HepG2 (cell line): ENCODE results near the gene FLOT2. TPM values are rescaled to one million over a fixed set of nuclear protein-coding genes. Genes with fewer than 3 reads are reported as not detected.
A peak's percentile ranks its signal among the peaks of the same experiment; 100 is the strongest.

ENCODE experiments used
- CEBPB ChIP-seq: IDR thresholded peaks from 2 replicates; pipeline ENCODE4 v1.6.1; 2011; ENCODE audit warnings: low read depth, low read length, improper control_type of control experiment, borderline replicate concordance
- FOSL1 ChIP-seq: sonication (generic); formaldehyde crosslinking; IDR thresholded peaks from 2 replicates; pipeline ENCODE4 v1.9.0; 2021; ENCODE audit warnings: missing genetic modification reagents, borderline replicate concordance
- FOXC1 ChIP-seq: sonication (generic); formaldehyde crosslinking; IDR thresholded peaks from 2 replicates; pipeline ENCODE4 v1.8.0; 2022; ENCODE audit warnings: mild to moderate bottlenecking, missing genetic modification reagents, borderline replicate concordance
- HNF1B ChIP-seq: sonication (generic); formaldehyde crosslinking; IDR thresholded peaks from 2 replicates; pipeline ENCODE4 v1.5.1; 2020; ENCODE audit warnings: mild to moderate bottlenecking, moderate library complexity, missing genetic modification reagents
- MIER3 ChIP-seq: IDR thresholded peaks from 2 replicates; pipeline ENCODE4 v1.6.1; 2016; ENCODE audit warnings: missing compliant biosample characterization, borderline replicate concordance
- NR2F2 ChIP-seq: IDR thresholded peaks from 2 replicates; pipeline ENCODE4 v1.6.1; 2012; ENCODE audit warnings: low read depth, inconsistent platforms, borderline replicate concordance
- POLR2A ChIP-seq, 2 experiments: IDR thresholded peaks; 2 replicates each; pipeline ENCODE4 v1.6.1; 2011; ENCODE audit warnings: low read depth in 2 of 2, low read length in 2 of 2, mild to moderate bottlenecking in 1 of 2, moderate library complexity in 1 of 2; ENCODE audit not compliant: insufficient read depth in 1 of 2
- SMYD3 ChIP-seq: sonication (generic); formaldehyde crosslinking; IDR thresholded peaks from 2 replicates; pipeline ENCODE4 v1.8.1; 2023; ENCODE audit warnings: mild to moderate bottlenecking, missing genetic modification reagents
- TGIF2 ChIP-seq: IDR thresholded peaks from 2 replicates; pipeline ENCODE4 v1.6.1; 2016; ENCODE audit warnings: control low read depth, missing compliant biosample characterization
- WIZ ChIP-seq: sonication (generic); formaldehyde crosslinking; IDR thresholded peaks from 2 replicates; pipeline ENCODE4 v1.5.1; 2020; ENCODE audit warnings: mild to moderate bottlenecking, missing genetic modification reagents
- ZFX ChIP-seq: sonication (generic); formaldehyde crosslinking; IDR thresholded peaks from 2 replicates; pipeline ENCODE4 v1.4.0; 2020; ENCODE audit warnings: mild to moderate bottlenecking, low read depth, missing genetic modification reagents, moderate library complexity
- ZNF142 ChIP-seq: sonication (generic); formaldehyde crosslinking; IDR thresholded peaks from 2 replicates; pipeline ENCODE4 v1.4.0; 2020; ENCODE audit warnings: missing genetic modification reagents
- ZNF230 ChIP-seq: sonication (generic); formaldehyde crosslinking; IDR thresholded peaks from 2 replicates; pipeline ENCODE4 v1.4.0; 2020; ENCODE audit warnings: mild to moderate bottlenecking, missing genetic modification reagents
- ZNF329 ChIP-seq: sonication (generic); formaldehyde crosslinking; IDR thresholded peaks from 2 replicates; pipeline ENCODE4 v1.9.0; 2021; ENCODE audit warnings: low read depth, mild to moderate bottlenecking, missing genetic modification reagents
- ZNF337 ChIP-seq: sonication (generic); formaldehyde crosslinking; IDR thresholded peaks from 2 replicates; pipeline ENCODE4 v1.5.1; 2020; ENCODE audit warnings: missing genetic modification reagents, low read depth, mild to moderate bottlenecking, borderline replicate concordance
- polyA plus RNA-seq, 8 experiments: library from polyadenylated mRNA; depleted of rRNA in 3 of 8; stranded (reverse) in 7 of 8; unstranded in 1 of 8; fragments of >200 nt; fragmentation: Illumina TruSeq in 4 of 8; extraction: Trizol in 4 of 8; gene quantifications; 2 replicates each; pipeline versions ENCODE4 v1.2.1 to v1.2.3, GENCODE V29; 2011 to 2016; ENCODE audit warnings: low read depth in 4 of 8, missing spikeins in 1 of 8, mixed read lengths in 1 of 8; ENCODE audit not compliant: insufficient read depth in 1 of 8
- total RNA-seq, 5 experiments: library from RNA; depleted of rRNA; stranded (reverse); fragments of >200 nt; fragmentation: Illumina TruSeq; extraction: Trizol; gene quantifications; 2 replicates each; pipeline ENCODE4 v1.2.3, GENCODE V29; 2016; ENCODE audit warnings: low read depth in 1 of 5
- TF ChIP-seq, protein P1 (sequence below): sonication (generic); formaldehyde crosslinking; IDR thresholded peaks from 2 replicates; pipeline ENCODE4 v1.4.0; 2020; ENCODE audit warnings: missing genetic modification reagents, mild to moderate bottlenecking, borderline replicate concordance

The FLOT2 gene
- total and polyA plus RNA-seq, 2 of the 13 experiments (the other 11 are each of a cell fraction or from before 2014, with no cell fraction given) = 54.3 to 54.5 TPM

GRCh38 chr17:28896884-28897768 lies at the start of gene FLOT2 (continued):
- 0 out of 2 replicates have a peak, but pooled peaks have one; percentile 40 for TF ChIP-seq HNF1B (CRISPR knock-in tag)
- TF ChIP-seq CEBPB = peak; percentile 35; the same call in 1 of the 2 replicates
- TF ChIP-seq ZNF329 (CRISPR knock-in tag) = 0 out of 2 replicates have a peak, but pooled peaks have one; percentile 4
- 0 out of 2 replicates have a peak, but pooled peaks have one; percentile 67 for TF ChIP-seq ZNF337
- TF ChIP-seq ZFX (CRISPR knock-in tag) = peak; percentile 96
- TF ChIP-seq WIZ (CRISPR knock-in tag) = peak; percentile 78; the same call in 1 of the 2 replicates
- TF ChIP-seq MIER3 = no peak; the same call in 1 of the 2 replicates
- 0 out of 2 replicates have a peak, but pooled peaks have one; percentile 61 for TF ChIP-seq ZNF230 (CRISPR knock-in tag)
- peak; percentile 73; the same call in 1 of the 2 replicates for TF ChIP-seq FOXC1
- TF ChIP-seq NR2F2 = peak; percentile 42; the same call in 1 of the 2 replicates
- TF ChIP-seq, protein P1, sequence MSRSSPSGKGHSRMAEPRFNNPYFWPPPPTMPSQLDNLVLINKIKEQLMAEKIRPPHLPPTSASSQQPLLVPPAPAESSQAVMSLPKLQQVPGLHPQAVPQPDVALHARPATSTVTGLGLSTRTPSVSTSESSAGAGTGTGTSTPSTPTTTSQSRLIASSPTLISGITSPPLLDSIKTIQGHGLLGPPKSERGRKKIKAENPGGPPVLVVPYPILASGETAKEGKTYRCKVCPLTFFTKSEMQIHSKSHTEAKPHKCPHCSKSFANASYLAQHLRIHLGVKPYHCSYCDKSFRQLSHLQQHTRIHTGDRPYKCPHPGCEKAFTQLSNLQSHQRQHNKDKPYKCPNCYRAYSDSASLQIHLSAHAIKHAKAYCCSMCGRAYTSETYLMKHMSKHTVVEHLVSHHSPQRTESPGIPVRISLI (CRISPR knock-in tag) = no peak
- peak; percentile 71; the same call in 1 of the 2 replicates for TF ChIP-seq TGIF2 (CRISPR knock-in tag)
- peak; percentile 40 to 83 for TF ChIP-seq POLR2A (IDR thresholded peaks at IDR 0.05; ENCODE audit: insufficient read depth in 1 of 2, low read depth in 2 of 2, low read length in 2 of 2)
- no peak for TF ChIP-seq FOSL1
- TF ChIP-seq SMYD3 (CRISPR knock-in tag) = no peak
- peak; percentile 72; the same call in 1 of the 2 replicates for TF ChIP-seq ZNF142 (CRISPR knock-in tag)
